PC-3 (cell line): ENCODE data around the gene DDX5. TPM values are rescaled to one million over a fixed set of nuclear protein-coding genes. Genes with fewer than 3 reads are reported as not detected.

Experiments
- ATAC-seq: fragments of 200-7000 bp; cut with Tn5 transposase; 2 replicates; pipeline ENCODE4 v1.9.1; 2020; ENCODE audit warnings: mild to moderate bottlenecking, moderate library complexity
- BruUV-seq: library from RNA; stranded (reverse); fragments of 400-500 nt; replicated peaks from 2 replicates; lab custom pipeline; 2021; lab: Mats Ljungman, UMichigan
- CTCF ChIA-PET: fragments of 300-600 bp; sonication (Branson Sonifier 250); formaldehyde crosslinking; loops from one replicate; lab custom pipeline; 2022; ENCODE audit warnings: antibody characterized with exemption; lab: Charles Lee
- POLR2A ChIA-PET: fragments of 300-600 bp; sonication (Branson Sonifier 250); formaldehyde crosslinking; loops from one replicate; lab custom pipeline; 2022; ENCODE audit warnings: antibody characterized with exemption; ENCODE audit not compliant: unreplicated experiment; lab: Charles Lee
- DNase-seq: peaks from one replicate; pipeline ENCODE4 v3.0.0-alpha.2; 2015
- H2AFZ ChIP-seq: fragments of 300-600 bp; sonication (generic); 2 replicates; pipeline ENCODE4 v1.6.0; 2016; ENCODE audit warnings: antibody characterized with exemption, low read length
- H3F3A ChIP-seq: fragments of 300-600 bp; sonication (generic); one replicate; pipeline ENCODE4 v1.6.0; 2017; ENCODE audit warnings: antibody characterized with exemption, low read length, control low read depth, mild to moderate bottlenecking; ENCODE audit not compliant: unreplicated experiment
- H3K27ac ChIP-seq: fragments of 300-600 bp; sonication (generic); 2 replicates; pipeline ENCODE4 v1.5.1; 2016; ENCODE audit warnings: mild to moderate bottlenecking, low read length
- H3K27me3 ChIP-seq: fragments of 300-600 bp; sonication (generic); 2 replicates; pipeline ENCODE4 v1.6.1; 2016; ENCODE audit warnings: low read length, mixed read lengths
- H3K36me3 ChIP-seq: fragments of 300-600 bp; sonication (generic); 2 replicates; pipeline ENCODE4 v1.6.1; 2016; ENCODE audit warnings: low read depth, mixed run types, low read length, mixed read lengths
- H3K4me1 ChIP-seq: fragments of 300-600 bp; sonication (generic); 2 replicates; pipeline ENCODE4 v1.5.1; 2016; ENCODE audit warnings: low read length; ENCODE audit not compliant: insufficient read depth
- H3K4me2 ChIP-seq: fragments of 300-600 bp; sonication (generic); 2 replicates; pipeline ENCODE4 v1.6.0; 2016; ENCODE audit warnings: low read length
- H3K4me3 ChIP-seq: fragments of 300-600 bp; sonication (generic); 2 replicates; pipeline ENCODE4 v1.5.1; 2016; ENCODE audit warnings: mild to moderate bottlenecking, low read length, mixed read lengths
- H3K79me2 ChIP-seq: fragments of 300-600 bp; sonication (generic); 2 replicates; pipeline ENCODE4 v1.6.1; 2017; ENCODE audit warnings: low read length, mixed read lengths
- H3K9ac ChIP-seq: fragments of 300-600 bp; sonication (generic); 2 replicates; pipeline ENCODE4 v1.6.0; 2016; ENCODE audit warnings: mild to moderate bottlenecking, low read length
- H3K9me2 ChIP-seq: fragments of 300-600 bp; sonication (generic); replicated peaks from 2 replicates; pipeline ENCODE4 v1.6.1; 2016; ENCODE audit warnings: mixed run types, low read length, mixed read lengths
- H3K9me3 ChIP-seq: fragments of 300-600 bp; sonication (generic); 2 replicates; pipeline ENCODE4 v1.6.1; 2016; ENCODE audit warnings: low read length, mixed read lengths
- H4K20me1 ChIP-seq: fragments of 300-600 bp; sonication (generic); 2 replicates; pipeline ENCODE4 v1.6.1; 2016; ENCODE audit warnings: low read length, mixed read lengths
- EZH2 ChIP-seq: fragments of 300-600 bp; sonication (generic); IDR thresholded peaks from one replicate; pipeline ENCODE4 v1.6.1; 2017; ENCODE audit warnings: antibody characterized with exemption, mild to moderate bottlenecking, low read length; ENCODE audit not compliant: unreplicated experiment
- EZH2phosphoT487 ChIP-seq: fragments of 300-600 bp; sonication (generic); IDR thresholded peaks from 2 replicates; pipeline ENCODE4 v1.6.1; 2018; ENCODE audit warnings: mild to moderate bottlenecking, antibody characterized with exemption, low read length, borderline replicate concordance
- intact Hi-C: fragments of 100-400 bp; cut with micrococcal nuclease; formaldehyde crosslinking; loops from 2 replicates; pipeline ENCODE4 v1.9.0; 2023
- total RNA-seq: library from RNA; depleted of rRNA; stranded (reverse); fragments of >200 nt; gene quantifications from 2 replicates; pipeline ENCODE4 v1.2.3, GENCODE V29; 2014
- TF ChIP-seq, protein P1 (sequence below): fragments of 300-600 bp; sonication (generic); conservative IDR thresholded peaks from 2 replicates; pipeline ENCODE4 v1.5.1; 2017; ENCODE audit warnings: antibody characterized with exemption, low read depth, mild to moderate bottlenecking, low read length

Gene DDX5
- total RNA-seq, 1 experiment from 2014 or later = 450 TPM

DNA sequence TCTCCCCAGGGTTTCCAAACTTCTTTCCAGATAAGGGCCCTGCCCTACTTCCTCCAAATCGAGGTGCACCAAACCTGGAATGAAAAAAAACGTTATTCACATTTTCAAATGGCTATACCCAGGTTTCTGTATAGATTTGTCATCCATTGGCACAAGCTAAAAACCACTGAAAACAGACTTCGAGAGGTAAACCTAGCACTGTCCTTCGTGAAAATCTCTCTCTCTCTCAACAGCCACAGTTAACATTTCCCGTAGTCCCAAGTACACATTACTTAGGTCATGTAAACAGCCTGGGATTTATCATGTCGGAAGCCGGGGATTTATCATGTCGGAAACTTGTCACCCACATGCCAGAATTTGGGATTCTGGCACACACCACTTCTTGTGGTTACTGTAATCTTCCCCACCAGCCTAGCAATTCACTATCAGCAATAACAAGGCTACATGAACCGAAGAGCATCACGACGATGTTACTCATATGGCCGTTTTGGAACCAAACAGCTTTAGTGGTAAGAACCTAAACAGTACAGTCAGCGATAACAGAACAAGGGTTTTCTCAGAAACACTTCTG is 1.2 kb downstream of the DDX5 start:
- POLR2A ChIA-PET = interaction anchor here (0.6 to 2.4 kb wide), 4 partner anchors 8 to 179 kb away, joined by 3 to 50 read pairs (median 4); partner anchors contain the start of gene POLG2
- CTCF ChIA-PET = interaction anchor here (0.6 kb wide), 1 partner anchor 722 kb away, joined by 3 read pairs; no protein-coding TSS in a partner anchor
- H3K36me3 ChIP-seq = peaks cover 64% of the 10 kb centered on the region
- no peak overlapping the region for H2AFZ ChIP-seq
- peaks cover 54% of the 10 kb centered on the region for H3K4me1 ChIP-seq
- peak overlapping the region; percentile 86 for H3K4me2 ChIP-seq
- peak overlapping the region; percentile 77; the same call in 1 of the 2 replicates for H3K27ac ChIP-seq
- peaks cover 36% of the 10 kb centered on the region for H3F3A ChIP-seq
- H3K9me2 ChIP-seq = no peaks in the 10 kb centered on the region
- BruUV-seq = no TSS peak
- peaks cover 75% of the 10 kb centered on the region for H4K20me1 ChIP-seq
- H3K9ac ChIP-seq = peak overlapping the region; percentile 97
- ATAC-seq (no peak), DNase-seq (peak; percentile 31)
- TF ChIP-seq EZH2phosphoT487 = no peak
- TF ChIP-seq, protein P1, sequence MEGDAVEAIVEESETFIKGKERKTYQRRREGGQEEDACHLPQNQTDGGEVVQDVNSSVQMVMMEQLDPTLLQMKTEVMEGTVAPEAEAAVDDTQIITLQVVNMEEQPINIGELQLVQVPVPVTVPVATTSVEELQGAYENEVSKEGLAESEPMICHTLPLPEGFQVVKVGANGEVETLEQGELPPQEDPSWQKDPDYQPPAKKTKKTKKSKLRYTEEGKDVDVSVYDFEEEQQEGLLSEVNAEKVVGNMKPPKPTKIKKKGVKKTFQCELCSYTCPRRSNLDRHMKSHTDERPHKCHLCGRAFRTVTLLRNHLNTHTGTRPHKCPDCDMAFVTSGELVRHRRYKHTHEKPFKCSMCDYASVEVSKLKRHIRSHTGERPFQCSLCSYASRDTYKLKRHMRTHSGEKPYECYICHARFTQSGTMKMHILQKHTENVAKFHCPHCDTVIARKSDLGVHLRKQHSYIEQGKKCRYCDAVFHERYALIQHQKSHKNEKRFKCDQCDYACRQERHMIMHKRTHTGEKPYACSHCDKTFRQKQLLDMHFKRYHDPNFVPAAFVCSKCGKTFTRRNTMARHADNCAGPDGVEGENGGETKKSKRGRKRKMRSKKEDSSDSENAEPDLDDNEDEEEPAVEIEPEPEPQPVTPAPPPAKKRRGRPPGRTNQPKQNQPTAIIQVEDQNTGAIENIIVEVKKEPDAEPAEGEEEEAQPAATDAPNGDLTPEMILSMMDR = no peak
- no peaks in the 10 kb centered on the region for H3K9me3 ChIP-seq
- H3K79me2 ChIP-seq = peaks cover 93% of the 10 kb centered on the region
- H3K27me3 ChIP-seq = no peaks in the 10 kb centered on the region
- H3K4me3 ChIP-seq = peak overlapping the region; percentile 86
- intact Hi-C loops = loop anchor here (5.0 kb wide), 1 partner anchor 142 kb away; no protein-coding TSS in a partner anchor

DNA sequence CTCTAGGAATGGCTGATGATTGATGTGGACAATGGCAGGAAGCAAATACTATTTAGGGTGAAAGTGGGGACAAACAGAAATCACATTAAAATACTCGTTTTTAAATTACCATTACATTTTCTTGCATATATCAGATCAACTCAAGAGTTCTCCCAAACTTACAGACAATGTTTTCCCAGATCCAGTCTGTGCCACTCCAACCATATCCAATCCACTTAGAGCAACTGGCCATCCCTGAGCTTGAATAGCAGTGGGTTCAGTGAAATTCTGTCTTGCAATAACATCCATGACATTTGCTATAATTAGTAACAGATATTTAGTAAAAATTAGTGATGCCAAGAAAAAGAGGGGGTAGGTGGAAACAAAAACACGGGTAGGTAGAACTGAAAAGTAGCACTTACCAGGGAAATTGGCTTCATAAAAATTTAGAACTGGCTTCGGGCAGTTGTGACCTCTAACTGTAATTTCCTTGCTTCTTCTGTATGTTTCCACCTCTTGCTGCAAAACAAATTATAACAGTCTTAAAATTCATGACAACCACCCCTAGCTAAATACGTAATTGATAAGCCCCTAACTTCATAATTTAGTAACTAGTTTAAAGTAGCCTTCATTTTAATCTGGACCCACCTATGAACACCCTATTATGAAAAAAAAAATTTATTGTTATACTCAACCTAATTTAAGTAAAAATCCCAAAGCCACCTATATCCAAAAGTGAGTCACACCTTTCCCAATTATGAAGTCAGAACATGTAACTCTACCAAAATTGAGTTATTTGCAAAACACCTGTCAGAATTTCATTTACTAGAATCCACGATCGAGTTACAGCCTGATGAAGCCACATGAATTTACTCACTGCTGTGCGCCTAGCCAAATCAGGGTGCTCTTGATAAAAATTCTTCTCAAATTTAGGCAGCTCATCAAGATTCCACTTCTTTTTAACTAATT is 2.0 kb downstream of the DDX5 start:
- no peaks in the 10 kb centered on the region for H3K27me3 ChIP-seq
- H3K4me2 ChIP-seq = peak overlapping the region; percentile 86
- no peaks in the 10 kb centered on the region for H3K9me2 ChIP-seq
- peak overlapping the region; percentile 86 for H3K4me3 ChIP-seq
- H3K36me3 ChIP-seq = peaks cover 68% of the 10 kb centered on the region
- TF ChIP-seq, protein P1 = no peak
- TF ChIP-seq EZH2 = no peak
- no peak for TF ChIP-seq EZH2phosphoT487
- peaks cover 80% of the 10 kb centered on the region for H4K20me1 ChIP-seq
- peak overlapping the region; percentile 97 for H3K9ac ChIP-seq
- no peaks in the 10 kb centered on the region for H3K9me3 ChIP-seq
- peaks cover 43% of the 10 kb centered on the region for H3F3A ChIP-seq
- H3K4me1 ChIP-seq = peaks cover 62% of the 10 kb centered on the region
- ATAC-seq (no peak), DNase-seq (no peak)
- H3K79me2 ChIP-seq = peaks cover 87% of the 10 kb centered on the region
- CTCF ChIA-PET = no interaction called here
- intact Hi-C loops = no loop called here
- POLR2A ChIA-PET = no interaction called here
- no peak overlapping the region for H3K27ac ChIP-seq
- no peak overlapping the region for H2AFZ ChIP-seq
- no TSS peak for BruUV-seq
